IPS-NIHi7 (cell line): ENCODE data around the gene SEC14L1.
"Not testable (repeated sequence)": the region's sequence is repeated elsewhere in the genome, so short reads cannot be mapped to it uniquely, and the experiment has no call there.

Experiments
- DNase-seq: peaks from one replicate; pipeline ENCODE4 v3.0.0; 2012; ENCODE audit warnings: mixed read lengths; ENCODE audit errors: extremely low spot score

SEC14L1 gene

DNA sequence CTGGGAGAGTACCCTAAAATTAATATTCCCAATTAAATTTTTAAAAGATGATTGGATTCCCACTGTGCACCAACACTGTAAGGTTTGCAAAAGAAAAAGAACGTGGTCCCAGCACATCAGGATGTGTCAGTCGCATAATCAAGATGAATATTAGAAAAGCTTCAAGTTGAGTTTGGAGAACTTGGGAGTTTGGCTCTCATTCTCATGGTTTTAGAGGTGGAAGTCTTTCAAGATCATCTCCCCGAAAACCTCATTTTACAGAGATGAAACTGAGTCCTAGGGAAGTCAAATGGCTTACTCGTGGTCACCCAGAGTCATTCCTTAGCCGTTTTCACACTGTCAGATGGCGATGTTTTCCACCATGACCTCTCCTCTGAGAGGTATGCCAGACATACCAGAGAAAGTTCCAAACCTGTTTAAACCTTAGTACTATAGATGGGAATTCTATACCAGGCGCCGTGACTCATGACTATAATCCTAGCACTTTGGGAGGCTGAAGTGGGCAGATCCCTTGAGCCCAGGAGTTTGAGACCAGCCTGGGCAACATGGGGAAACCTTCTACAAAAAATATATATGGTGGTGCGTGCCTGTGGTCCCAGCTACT, 1.2 kb downstream of the SEC14L1 start:
- DNase-seq: no peak

DNA sequence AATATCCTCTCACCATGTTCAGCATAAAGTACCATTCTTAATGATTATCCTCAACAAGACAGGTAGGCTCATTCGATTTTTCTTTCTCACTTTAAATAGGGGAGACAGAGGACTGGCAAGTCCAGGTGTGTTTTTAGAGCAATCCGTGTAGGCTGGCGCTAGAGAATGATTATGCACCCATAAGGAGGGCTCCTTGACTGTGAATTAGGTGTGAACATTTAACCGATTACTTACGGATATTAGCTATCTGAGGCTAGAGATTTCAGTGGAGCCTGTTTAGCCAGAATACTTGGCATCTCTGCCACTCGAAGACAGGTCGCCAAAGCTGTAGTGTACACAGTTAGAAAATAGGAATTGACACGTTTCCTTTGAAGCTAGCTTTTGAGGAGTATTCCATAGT, 1.9 kb downstream of the SEC14L1 start:
- no peak for DNase-seq

GRCh38 chr17:77143306-77143705, 2.5 kb downstream of the SEC14L1 start:
- DNase-seq: no peak

- no peak for DNase-seq
Observed at GRCh38 chr17:77144227-77144626, 3.5 kb downstream of the SEC14L1 start.

- DNase-seq: no peak
Observed at GRCh38 chr17:77145224-77145611, 4.4 kb downstream of the SEC14L1 start.

DNA sequence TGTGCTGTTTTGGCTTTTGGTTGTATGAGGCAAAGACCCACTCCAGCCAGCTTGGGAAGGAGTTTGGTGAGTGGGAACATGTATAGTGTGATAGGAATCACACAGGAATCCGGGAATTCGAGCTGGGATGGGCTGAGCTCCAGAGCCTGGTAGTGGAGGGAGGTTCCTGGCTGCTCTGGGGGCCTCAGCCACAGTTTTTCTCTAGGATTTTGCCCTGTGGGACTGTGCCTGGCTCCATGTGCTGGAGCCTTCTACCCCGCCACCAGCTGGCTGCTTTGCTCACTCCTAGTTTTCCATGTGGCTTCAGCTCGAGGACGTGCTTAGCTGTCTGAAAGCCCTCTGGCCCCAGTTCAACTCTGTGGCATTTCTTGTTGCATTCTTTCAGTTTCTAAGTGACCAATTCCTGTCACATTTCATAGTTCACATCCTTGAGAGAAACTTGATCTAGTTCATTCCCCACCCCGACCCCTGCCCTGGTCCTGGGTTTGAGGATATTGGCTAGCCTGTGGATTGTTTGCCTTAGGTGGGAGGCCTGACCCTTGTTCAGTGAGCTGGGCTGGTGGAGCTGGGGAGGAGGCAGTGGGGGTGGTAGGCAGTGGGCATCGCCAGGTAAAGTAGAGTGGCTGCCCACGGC, 5.0 kb downstream of the SEC14L1 start:
- no peak for DNase-seq

- DNase-seq: no peak
Observed at GRCh38 chr17:77146246-77146632, 5.5 kb downstream of the SEC14L1 start.

DNA sequence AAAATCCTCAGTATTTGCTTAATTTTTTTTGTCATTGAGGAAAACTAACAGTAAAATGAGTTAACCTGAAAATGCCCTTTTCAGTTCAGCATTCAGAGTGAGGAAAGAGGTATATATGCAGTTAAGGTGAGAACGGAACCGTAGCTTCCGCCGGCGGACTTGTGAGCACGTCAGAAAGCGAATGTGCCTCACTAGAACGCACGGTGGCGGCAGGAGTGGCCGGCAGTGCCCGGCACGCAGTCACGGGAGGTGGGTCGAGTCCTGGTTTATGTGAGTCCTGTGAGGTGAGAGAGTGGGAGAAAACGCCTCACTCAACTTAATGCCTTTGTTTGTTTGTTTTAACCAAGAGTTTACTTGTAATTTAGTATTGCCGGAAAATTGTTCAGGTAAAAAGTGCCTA, 6.1 kb downstream of the SEC14L1 start:
- DNase-seq: no peak

- no peak for DNase-seq
Observed at GRCh38 chr17:77147357-77147801, 6.6 kb downstream of the SEC14L1 start.

- no peak for DNase-seq
Observed at GRCh38 chr17:77148077-77148939, 7.5 kb downstream of the SEC14L1 start.

GRCh38 chr17:77148940-77149510, 8.3 kb downstream of the SEC14L1 start:
- DNase-seq: no peak

DNA sequence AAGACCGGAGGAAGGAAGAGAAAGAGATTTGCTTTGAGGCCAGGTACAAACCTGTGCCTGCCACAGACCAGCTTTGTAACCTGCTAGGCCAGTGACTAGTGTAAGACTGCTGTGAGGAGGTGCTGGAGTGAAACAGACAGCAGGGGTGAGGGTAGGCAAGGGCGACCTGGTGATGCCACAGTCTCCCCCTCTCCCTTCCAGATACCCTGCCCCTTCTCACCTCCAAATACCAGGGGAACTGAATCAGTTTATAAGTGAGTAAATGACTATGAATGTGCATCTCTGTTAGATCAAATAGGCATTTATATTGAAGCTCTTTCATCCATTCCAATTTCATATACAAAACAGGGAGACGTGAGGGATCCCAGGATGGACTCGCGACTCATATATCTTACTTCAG, 9.4 kb downstream of the SEC14L1 start:
- no peak for DNase-seq

GRCh38 chr17:77151186-77151585, 10.4 kb downstream of the SEC14L1 start:
- no peak for DNase-seq

DNA sequence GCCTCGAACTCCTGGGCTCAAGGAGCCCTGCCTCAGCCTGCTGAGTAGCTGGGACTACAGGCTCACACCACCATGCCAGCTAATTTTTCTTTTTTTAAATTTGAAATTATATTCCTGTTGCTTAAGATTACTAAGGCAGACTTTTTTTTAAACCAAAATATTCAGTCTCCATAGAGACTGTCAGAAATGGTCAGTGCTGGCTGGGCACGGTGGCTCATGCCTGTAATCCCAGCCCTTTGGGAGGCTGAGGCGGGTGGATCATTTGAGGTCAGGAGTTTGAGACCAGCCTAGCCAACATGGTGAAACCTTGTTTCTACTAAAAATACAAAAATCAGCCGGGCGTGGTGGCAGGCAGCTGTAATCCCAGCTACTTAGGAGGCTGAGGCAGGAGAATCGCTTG, 11.3 kb downstream of the SEC14L1 start:
- not testable (repeated sequence) for DNase-seq

GRCh38 chr17:77153472-77153871, 12.7 kb downstream of the SEC14L1 start:
- DNase-seq: no peak

DNA sequence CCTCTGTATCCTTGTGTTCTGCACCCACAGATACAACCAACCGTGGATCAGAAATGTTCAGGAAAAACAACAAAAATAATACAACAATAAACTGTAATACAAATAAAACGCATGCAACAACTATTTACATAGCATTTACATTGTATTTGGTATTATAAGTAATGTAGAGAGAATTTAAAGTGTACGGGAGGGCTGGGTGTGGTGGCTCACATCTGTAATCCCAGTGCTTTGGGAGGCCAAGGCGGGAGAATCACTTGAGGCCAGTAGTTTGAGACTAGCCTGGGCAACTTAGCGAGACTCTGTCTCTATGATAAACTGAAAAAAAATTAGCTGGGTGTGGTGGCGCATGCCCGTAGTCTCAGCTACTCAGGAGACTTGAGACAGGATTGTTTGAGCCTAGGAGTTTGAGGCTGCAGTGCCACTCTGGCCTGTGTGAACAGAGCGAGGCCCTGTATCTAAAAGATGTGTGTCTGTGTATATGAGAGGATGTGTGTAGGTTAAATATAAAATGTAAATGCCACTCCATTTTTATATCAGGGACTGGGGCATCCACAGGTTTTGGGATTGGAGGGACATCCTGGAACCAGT, 13.3 kb downstream of the SEC14L1 start:
- no peak for DNase-seq

DNA sequence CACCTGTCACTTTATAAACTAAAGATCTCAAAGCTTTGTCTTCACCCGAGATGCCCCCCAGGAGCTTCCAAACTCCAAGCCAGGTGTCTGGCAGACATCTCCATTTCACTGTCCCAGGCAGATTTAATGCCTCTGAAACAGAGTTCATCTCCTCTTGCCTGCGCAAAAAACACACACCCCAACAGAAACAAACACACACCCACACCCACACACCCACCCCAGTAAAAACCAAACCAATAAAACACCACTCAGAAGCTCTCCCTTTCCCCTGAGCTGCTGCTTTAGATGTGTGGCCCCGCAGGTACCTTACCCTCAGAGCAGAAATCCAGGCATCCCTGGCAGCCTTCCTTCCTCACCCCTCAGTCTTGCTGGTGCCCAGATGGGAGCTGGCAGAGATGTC, 14.4 kb downstream of the SEC14L1 start:
- no peak for DNase-seq

- not testable (repeated sequence) for DNase-seq
Observed at GRCh38 chr17:77157766-77158165, 17.0 kb downstream of the SEC14L1 start.

DNA sequence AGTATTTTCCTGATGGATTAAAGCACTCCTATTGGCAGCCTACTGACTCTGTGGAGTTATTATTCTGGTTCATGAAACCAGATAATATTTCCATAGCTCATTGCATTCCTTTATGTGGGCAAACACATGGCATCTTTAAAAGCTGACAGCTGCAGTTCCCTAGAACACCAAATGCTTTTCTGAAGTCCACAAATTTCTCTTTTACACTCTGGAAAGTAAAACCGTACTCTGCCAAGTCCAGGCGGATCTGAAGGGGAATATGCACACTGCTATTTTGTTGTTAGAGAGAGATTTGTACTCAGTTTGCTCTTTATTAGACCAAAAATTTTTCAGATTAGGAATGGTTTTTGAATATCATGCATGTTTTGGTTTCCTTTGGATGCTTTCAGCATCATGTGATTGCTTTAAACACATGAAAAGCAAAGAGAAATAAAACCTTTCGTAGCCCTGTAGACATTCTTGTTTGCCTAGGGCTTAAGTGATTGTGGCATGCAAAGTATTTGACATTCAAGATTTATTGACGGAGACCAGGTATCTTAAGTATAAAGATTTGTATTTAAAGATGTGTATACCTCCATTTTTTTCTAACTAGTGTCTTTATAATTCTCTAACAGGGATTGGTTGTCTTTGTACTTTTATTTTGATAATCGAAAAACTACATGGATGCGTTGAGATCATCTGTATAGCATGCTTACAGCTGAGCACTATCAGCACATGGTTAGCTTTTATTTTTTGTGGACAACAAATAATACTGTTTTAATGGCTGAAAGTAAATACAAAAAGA, 19.5 kb downstream of the SEC14L1 start:
- DNase-seq: no peak

GRCh38 chr17:77160875-77161530, 20.2 kb downstream of the SEC14L1 start:
- no peak for DNase-seq

DNA sequence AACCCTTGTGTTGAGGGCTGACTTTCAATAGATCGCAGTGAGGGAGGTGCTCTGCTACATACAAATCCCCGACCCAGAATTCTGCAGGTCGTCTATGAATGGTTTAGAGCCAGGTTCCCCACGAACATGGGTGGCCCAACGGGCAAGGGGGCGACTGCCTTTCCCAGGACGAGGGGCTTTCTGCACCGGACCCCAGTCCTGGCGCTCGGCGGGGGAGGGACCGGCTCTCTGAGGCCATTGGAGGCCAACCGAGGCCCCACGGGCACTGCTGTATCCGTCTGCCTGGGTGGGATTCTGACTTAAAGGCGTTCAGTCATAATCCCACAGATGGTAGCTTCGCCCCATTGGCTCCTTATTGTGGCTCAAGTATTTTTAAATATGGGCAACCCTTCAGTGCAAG, 21.2 kb downstream of the SEC14L1 start:
- no peak for DNase-seq
